Thyroid gland (tissue), 4 donors: ENCODE data around the gene DLK1.

Source experiments
- CTCF ChIP-seq, 6 experiments: fragments of 200-600 bp in 3 of 6; fragments of 450-650 bp in 3 of 6; sonication (generic) in 3 of 6; IDR thresholded peaks; one replicate each; pipeline ENCODE4 v1.5.1; 2016 to 2019; ENCODE audit warnings: antibody characterized with exemption in 6 of 6, mild to moderate bottlenecking in 2 of 6, inconsistent platforms in 1 of 6, moderate library complexity in 1 of 6
- POLR2A ChIP-seq, 2 donors: fragments of 450-650 bp; IDR thresholded peaks; one replicate each; pipeline ENCODE4 v1.6.1; 2017; ENCODE audit warnings: antibody characterized with exemption in 2 of 2, mild to moderate bottlenecking in 2 of 2, moderate library complexity in 1 of 2

GRCh38 chr14:100692859-100693558, 33.7 kb upstream of the DLK1 start:
- TF ChIP-seq CTCF (IDR thresholded peaks at IDR 0.05) (no peak), POLR2A (IDR thresholded peaks at IDR 0.05) (no peak)
